Activated CD8-positive, alpha-beta memory T cell treated with anti-CD3 and anti-CD28 coated beads, Interleukin-2, amount 50 U/mL, for 4 hours (primary cell): ENCODE results near the gene ZNF407.

Experiments used
- DNase-seq: peaks from one replicate; pipeline ENCODE4 v3.0.0-alpha.2; 2020

ZNF407 gene

DNA sequence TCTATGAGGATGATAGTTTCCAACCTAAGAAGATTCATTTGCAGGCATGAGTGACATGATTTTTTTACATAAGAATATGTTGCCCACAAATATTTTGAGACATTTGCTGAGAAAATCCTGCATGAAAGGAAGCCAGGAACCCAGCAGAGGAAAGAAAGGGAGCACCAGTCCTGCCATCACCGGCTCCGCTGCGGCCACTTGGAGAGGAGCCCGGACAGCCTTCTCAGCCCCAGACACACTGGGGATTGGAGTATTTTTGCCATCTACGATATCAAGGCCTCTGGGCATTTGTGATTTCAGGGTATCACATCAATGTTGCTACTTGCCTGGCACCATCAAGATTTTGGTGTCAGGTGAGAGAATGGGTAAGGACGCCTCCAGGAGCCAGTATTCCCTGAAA, 383.0 kb downstream of the ZNF407 start:
- DNase-seq, result no peak

DNA sequence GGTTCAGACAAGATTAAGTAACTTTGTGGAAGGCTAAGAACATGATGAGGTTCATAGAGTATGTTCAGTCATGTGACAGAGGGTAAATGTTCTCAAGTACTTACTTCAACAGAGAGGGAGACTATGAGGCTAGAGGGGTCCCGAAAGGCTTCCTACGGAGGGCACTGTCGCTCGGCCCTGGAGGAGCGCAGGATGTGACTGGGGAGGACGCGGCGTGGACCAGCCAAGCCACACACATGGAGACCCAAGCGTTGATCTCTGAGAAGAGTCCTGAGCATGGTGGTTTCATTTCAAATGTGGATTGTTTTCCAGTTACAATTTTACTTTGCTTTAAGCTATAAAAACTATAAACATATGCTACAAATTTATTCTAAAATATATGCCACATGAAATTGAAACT, 383.8 kb downstream of the ZNF407 start:
- DNase-seq, result no peak

DNA sequence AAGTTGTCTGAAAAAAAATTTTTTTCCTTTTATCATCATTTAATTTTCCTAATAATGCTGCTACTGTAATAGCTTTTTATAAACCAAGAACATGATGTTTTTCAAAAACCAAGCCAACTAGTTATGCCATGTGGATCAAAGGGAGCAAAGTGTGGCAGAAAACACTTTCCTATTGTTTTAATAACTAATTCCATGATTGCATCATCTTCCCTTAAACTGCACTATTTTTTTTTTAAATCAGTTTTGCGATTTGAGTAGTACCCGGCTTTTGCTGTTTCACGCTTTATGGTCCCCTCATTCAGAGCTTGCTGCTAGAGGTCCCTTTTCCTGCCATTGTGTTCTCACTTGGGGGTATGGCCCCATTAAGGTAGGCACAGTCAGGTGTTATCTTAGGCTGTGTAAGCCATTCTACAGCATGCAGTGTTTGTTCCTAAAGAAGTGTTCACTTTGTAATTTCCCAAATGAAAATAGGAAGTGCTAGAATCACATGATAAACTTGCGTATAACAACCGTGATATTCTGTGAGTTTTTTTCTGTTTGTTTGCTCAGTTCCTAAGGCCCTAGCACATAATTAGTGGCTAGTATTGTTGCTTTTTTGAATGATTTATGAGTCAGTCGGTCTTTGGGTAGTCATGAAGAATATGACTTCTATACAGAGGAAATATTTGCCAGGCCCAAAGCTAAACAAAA, 385.4 kb downstream of the ZNF407 start:
- no peak for DNase-seq

DNA sequence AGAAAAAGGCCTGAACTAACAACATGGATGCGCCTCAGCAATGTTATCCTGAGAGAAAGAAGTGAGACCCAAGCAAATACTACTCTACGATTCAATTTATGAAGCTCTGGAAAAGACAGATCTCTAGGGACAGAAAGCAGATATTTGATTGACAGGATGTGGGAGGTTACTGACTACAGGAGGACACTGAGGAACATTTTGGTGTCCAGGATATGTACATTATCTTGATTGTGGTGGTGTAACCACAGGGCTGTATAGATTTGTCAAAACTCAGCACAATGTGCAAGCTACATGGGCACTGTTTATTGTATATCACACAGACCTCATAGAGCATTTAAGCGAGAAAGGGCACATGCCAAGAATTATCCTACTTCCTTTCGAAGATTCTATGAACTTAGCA, 391.5 kb downstream of the ZNF407 start:
- no peak for DNase-seq

DNA sequence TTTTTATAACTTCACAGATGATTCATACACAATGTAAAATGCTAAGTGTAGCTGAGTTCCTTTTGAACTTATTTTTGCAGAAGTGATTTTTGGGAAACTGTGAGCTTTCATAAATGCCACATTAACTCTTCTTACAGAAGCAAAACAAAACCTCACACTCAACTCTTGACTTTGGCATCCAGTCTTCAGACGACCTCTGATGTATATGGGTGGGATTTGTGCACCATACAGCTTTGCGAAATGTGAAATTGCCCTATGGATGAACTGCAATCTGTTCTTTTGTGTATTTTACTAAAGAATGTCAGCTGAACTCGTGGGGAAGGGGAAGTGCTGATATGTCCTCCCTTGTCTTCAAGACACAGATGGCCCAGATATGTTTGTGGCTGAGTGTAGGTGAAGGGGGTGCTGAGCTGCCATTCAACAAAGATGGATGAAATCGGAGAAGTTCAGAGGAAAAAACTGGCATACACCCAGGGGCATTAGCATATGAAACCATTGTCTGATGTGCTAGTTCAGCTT, 393.0 kb downstream of the ZNF407 start:
- no peak for DNase-seq

DNA sequence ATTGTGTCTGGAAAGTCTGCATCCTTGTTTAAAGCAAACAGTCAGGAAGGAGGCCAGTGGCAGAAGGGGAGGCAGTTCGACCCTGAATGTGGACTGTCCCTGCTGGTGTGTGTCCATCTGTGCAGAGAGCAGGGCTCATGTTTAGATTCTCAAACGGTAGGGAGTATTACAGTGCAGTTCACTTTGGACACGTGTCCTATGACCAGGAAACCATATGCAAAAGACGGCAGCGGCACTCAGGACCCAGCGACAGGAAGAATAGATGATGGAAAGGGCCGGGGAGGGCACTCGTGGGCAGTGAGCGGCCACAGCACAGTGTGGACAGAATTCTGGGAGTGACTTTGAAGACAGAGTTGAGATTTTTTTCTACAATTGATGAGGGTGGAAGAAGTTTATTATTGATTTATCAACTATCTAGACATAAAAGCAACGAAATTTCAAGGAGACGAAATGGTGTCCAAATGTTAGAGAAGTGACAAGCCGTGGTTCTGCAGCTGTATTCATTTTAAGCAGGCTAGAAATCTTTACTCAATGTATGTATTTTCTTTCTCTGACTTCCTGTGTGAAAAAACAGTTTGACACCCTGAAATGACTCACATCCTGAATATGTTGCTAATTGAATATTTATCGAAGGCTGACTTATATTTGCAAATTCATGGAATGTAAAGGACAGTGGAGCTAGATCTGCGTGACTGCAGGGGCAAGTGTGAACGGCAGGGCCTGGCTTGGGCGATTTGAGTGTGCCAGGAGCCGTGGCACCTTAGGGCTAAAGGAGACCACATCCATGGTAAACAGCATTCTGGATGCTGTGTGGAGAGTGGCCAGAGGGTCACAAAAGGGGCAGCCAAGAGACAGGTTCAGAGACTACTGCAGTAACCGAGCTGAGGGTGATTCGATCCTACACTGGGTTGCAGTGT, 397.1 kb downstream of the ZNF407 start:
- no peak for DNase-seq

DNA sequence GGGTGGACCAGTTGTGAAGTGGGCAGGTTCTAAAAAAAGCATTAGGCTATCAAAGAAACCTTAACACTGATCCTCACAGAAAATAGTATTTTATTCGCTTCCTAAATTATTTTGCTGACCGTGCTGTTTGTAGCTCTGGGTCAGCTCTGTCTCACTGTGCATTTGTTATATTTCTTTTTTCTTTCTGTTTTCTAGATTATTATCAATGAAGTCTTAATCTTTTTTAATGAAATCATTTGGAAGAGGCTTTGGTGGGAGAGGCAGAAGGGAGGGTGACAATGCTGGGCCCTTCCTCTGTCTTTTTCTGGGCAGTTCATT, 397.7 kb downstream of the ZNF407 start:
- no peak for DNase-seq

DNA sequence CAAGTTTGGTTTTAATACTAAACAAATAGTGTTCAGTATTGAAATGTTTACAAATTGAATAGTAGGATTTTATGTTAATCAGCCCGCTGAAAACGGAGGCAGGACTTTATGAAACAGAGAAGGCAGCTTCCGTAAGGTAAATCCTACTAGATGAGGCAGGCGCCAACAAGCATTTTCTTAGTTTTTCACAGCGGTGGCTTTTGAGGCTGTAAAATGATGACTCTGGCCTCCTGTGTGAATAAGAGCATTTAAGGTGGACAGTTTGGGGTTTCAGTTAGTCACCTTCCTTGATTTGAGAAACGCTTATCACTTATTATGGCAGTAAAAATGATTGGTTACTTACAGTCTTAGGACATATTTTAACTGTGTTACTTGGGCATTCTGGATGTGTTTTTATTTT, 398.4 kb downstream of the ZNF407 start:
- DNase-seq, result no peak

DNA sequence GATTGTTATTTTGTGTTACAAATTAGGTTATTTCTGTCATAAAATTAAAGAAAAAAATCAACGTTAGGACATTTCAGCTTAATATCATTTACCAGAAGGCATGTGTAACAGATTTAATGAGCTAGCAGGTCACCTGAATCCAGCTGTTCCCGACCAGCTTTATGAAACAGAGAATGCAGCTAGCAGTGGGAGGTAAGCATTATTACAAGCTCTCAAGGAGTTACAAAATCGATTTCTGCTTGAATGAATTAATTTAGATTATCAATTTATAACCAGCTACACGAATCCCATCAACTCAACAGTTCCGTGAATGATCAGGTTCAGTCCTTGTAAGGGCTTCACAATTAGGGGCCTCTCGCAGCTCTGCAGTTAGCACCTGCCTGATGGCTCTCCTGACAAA, 399.3 kb downstream of the ZNF407 start:
- DNase-seq, result no peak

DNA sequence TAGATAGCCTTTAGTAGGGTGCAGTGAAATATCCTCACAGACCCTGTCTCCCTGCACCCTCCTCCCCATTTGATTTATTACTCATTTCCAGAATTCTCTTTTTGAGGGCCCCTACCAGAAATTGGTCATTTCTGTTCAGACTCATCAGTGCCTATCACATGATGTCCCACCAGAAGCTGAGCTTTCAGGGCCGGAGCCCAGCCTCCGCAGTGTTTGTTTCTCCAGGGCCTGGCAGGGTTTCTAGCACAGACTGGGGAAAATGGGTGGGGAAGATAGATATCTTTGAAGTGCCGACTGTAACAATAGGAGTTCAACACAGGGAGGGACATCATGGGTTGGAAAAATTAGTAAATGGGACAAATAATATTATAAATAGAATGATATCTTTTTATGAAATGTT, 403.2 kb downstream of the ZNF407 start:
- DNase-seq, result no peak

DNA sequence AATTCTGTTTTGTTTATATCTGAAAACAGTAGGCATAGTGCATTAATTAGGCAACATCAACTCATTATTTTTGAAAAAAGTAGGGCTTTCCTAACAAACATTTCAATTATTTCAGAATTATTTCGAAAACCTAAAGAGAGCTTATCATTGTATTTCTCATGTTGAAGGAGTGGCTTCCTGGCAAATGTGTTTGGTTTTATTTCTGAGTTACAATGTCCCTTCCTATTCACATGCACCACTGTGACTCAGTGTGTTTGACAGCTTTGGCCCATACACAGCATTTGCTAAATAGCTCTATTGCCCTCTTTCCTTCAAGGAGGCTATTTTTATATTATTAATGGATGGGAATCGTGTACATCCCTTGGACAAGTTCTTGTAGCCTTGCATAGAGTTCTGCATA, 405.4 kb downstream of the ZNF407 start:
- DNase-seq, result no peak

DNA sequence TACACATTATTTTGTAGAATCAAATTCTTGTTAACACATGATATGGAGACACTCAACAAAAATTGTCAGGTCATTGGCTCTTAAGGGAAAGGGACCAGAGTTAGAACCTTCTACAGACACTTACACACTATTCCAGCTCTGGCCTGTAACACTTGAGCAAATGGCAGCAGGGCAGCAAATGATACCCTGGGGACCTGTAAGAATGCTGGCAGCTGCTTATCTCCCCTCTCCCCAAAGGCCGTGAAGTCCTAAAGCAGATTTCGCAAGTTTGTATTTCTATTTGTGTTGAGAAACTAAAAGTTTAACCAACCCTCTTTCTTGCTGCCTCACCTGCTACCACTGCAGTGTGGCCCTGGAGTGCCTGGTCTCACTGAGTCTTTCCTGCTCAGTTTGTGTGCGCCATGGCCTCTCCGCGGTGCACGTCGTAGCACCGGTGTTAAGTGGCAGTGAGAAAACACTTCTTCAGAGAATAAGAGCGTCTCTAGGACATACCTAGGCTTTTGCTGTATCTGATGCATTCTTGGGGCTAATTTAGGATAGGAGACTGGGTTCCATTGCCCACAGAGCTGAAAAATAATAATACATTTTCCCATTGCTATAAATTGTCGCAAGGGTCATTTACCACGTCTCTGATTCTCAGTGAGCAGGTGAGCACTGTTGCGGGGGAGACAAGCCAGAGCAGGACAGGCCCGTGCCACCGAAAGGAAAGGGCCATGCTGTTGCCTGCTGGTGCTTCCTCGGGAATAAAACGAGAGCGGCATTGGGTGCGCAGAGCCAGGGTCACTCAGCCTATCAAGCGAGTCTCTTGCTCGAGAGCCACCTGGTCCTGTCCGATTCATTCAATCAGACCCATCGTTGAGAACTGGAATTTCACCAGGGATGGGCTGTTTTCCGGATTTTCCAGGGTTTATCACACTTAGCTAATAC, 406.4 kb downstream of the ZNF407 start:
- DNase-seq, result no peak

DNA sequence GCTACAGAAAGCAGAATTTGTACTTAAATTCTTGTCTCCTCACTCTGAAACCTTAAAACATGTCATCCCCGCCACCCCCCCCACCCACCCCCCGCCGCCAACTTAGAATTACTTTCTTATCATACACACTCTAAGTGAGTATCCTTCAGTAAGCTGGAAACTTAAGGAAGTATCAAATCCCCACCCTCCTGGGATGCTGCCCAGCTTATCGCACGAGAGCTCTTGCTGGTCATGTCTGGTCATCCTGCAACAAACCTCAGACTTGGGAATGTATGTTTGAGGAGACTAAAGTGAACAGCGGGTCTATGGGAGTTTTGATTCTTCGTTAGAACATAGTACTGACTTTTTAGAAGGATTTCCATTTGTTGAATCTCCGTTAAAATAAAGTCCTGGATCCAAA, 408.0 kb downstream of the ZNF407 start:
- DNase-seq, result no peak

DNA sequence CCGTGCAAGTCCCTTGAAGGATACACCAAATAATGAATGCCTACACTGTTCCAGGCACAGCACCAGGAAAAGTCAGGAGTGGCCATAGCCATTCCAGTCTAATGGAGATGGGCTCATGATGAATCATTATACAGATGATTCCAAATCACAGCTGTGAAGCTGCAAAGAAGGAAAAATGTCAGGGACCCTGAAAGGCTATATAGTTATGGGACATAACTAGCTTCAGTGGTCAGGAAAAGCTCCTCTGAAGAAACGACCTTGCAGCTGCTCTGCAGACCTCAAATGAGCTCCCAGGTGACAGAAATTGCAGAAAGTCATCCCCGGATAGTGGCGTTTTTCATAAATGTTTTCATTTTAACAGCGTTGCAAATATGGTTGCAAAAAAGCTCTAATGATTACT, 410.5 kb downstream of the ZNF407 start:
- no peak for DNase-seq

DNA sequence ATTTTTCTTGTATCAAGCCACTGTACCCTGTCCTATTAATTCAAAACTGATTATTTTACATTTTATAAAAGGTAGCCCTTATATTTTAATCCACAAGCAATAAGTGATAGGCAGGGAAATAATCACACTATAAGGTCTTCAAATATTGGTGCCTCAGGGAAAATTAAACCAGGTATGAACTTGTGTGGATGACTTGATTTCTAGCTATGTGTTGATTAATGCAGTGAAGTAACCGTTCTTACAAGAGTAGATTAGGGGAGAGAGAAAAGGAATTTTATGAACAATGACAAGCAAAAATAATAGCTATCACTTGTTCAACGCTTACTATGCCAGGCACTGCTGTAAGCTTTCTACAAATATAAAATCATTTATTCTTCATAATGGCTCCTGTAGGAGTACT, 411.6 kb downstream of the ZNF407 start:
- no peak for DNase-seq

DNA sequence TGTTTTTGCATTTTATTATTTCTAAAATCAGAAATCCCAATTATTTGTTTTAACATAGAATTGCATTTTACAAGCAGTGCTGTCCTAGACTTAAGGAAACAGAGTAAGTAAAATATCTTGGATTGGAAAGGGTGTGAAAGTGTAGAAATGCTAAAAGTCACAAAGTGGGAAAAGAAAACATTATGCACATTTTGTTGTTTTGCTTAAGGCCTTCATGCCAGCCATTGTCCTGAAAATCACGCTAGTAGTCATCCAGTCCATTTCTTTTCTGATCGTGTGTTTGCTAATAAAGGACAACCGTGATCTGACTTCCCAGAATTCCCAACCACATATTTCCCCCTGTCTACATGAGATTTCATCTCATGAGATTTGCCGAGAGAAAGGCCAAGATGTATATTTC, 412.2 kb downstream of the ZNF407 start:
- no peak for DNase-seq

DNA sequence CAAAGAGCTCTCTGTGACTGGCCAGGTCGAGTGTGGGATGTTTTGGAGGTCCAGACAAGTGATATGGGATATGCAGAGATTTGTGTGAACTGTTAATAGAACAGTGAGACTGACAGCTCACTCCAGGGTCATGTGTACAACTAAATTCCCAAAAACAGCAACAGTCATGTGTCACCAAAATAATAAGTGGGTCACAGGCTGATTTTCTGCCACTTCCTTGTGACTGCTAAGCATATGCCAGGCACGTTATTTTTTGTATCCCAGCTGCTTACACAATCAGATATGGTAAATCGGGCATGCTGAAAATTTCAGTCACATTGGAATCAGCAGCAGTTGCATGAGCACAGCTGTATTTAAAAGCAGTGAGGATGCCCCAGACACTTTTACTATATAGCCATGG, 412.6 kb downstream of the ZNF407 start:
- DNase-seq, result no peak

DNA sequence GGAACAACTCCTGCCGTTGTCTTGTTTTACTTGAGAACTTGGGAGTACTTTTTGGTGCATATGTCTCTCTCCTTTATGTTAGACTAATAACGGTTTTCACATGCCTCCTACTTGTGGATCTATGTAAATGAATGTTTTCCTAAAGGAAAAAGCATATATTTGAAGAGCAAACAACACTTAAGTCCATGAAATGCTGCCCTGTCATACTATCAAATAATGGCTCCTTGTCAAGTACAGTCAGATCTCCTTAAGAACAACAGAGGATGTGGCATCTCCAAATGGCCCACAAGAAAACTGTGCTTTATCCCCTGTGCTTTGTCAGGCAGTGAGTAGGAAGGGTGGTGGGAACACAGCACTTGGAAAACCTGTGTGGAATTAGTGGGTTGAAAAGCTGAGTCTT, 413.0 kb downstream of the ZNF407 start:
- DNase-seq, result no peak

DNA sequence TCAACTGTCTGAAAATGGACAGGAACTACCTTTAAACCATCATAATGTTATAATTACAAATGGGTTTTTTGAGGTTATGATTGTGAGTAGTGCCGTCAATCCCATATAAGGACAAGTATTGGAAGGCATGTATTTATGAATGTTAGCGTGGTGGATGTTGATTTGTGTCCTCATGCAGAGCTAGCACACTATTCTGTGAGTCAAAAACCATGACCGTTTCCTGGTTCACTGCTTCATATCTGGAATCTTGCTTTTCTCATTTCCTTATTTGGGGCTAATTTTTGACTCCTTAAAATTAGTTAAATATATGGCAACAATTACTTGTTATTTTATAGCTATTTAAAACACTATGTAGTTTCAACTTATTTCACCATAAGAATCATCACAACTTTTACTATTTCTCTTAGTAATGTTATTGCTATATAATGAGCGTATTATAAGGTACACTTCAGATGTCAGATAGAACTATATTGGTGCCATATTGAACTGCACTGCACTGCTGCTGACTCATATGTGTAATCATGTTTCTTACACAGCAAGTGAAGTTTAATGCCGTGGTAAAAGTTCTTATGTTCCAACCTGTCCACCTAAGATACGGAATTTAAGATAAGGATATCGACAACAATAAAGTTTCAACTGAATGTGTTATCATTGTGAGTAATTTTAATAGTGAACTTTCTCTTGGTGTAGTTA, 418.5 kb downstream of the ZNF407 start:
- DNase-seq, result no peak

DNA sequence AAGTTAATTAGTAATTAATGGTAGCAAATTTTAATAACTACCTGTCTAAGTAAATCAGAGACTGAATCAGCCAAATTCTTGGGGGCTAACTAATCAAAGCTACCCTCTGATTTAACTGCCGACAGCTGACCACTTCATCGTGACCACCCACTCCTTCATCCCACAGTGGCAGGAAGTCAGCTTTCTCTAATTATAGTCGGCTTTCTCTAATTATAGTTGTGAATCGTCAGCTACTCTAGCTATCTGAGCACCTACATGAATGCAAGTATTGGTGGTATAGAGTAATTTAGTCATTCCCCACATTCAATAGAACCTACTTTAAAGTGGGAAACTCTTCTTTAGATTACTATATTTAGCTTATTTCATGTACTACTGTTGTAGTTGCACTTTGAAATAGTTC, 425.8 kb downstream of the ZNF407 start:
- DNase-seq, result no peak

DNA sequence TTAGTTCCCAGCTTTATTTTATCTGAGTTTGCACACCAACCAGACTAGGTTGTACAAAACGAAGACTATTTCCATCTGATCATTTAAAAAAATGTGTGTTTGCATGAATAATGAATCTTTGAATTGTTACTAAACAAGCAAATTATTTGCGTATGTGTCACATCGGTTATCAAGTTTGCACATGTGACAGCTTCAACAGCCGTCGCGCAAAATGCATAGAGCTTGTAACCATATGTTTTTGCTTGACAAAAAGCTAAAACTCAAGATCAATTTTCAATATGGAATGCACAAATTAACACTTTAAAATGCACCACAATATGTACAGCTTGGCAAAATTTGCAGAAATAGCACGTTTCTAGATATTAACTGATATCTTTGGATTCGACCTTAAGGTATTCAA, 427.2 kb downstream of the ZNF407 start:
- DNase-seq, result no peak

DNA sequence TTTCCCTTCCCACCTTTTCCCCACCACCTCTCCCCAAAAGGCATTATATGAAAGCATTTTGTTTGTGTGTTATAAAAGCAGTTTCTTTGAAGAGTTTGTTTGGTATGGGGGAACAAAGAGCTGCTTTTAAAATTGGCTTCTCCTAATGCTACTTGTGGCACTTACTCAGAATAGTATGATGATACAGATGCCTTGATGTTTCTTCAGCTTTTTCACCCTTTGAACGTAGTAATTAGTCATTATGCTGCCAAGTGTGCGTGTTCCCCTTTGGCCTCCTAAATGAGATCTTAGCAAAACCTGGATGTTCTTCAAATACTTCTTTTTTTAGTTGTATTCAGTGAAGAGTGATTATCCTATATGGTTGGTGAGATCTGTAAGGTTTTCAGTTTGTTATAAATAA, 427.9 kb downstream of the ZNF407 start:
- DNase-seq, result no peak

DNA sequence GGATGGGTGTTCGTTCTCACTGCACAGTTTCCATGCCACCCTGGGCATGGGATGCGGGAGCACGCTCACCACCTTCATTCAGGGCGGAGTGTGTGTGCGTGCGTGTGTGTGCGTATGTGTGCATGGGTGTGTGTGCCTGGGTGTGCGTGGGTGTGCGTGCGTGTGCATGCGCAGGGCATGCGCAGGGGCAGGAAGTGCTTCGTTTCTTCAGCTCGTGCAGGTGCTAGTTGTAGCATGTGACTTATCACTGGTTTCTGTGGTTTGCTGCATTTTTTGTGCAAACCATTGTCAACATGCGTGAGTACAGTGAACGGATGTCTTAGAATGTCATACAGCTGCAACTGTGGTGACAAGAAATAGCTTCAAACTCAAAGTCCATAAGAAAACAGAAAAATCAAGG, 431.8 kb downstream of the ZNF407 start:
- DNase-seq, result no peak
